ENCODE results near the gene RASA1.

GRCh38 chr5:87369431-87369830, 101.7 kb downstream of the RASA1 start:
- no peak for TF ChIP-seq CTCF (conservative IDR thresholded peaks at IDR 0.05; ENCODE audit: low read depth in 2 of 2)
- no peak for TF ChIP-seq REST (IDR thresholded peaks at IDR 0.05; ENCODE audit: unreplicated experiment)
- no peak for TF ChIP-seq EZH2 (IDR thresholded peaks at IDR 0.05; ENCODE audit: low read depth, unreplicated experiment)
- TF ChIP-seq POLR2AphosphoS5 (IDR thresholded peaks at IDR 0.05; ENCODE audit: low read depth), result no peak
- no peak for TF ChIP-seq ZNF114 (CRISPR knock-in tag; IDR thresholded peaks at IDR 0.05)
- no peak for TF ChIP-seq ZNF331 (CRISPR knock-in tag; IDR thresholded peaks at IDR 0.05; ENCODE audit: low read depth)
- TF ChIP-seq JUNB (IDR thresholded peaks at IDR 0.05; ENCODE audit: unreplicated experiment), result no peak
